ENCODE results near the gene PAX8.
"Not testable (repeated sequence)": the region's sequence is repeated elsewhere in the genome, so short reads cannot be mapped to it uniquely, and the experiment has no call there.

GRCh38 chr2:113302216-113302980 lies 23.7 kb upstream of the PAX8 start:
- TF ChIP-seq CTCF, POLR2A, POLR2AphosphoS5 (IDR thresholded peaks at IDR 0.05): not testable (repeated sequence)

Measured in stomach (tissue), 4 donors.